Stimulated activated naive CD8-positive, alpha-beta T cell treated with anti-CD3 and anti-CD28 coated beads, Interleukin-15, Interleukin-2, amounts not matched to agents 100 ng/mL and 50 ng/mL, for 24 hours (primary cell): ENCODE data around the gene SYNE4.
"Not testable (repeated sequence)": the region's sequence is repeated elsewhere in the genome, so short reads cannot be mapped to it uniquely, and the experiment has no call there.

ENCODE experiments used
- H3K27ac Mint-ChIP-seq: one replicate; pipeline ENCODE4 v1.8.0; 2021; ENCODE audit warnings: mild to moderate bottlenecking, mixed read lengths
- H3K27me3 Mint-ChIP-seq: one replicate; pipeline ENCODE4 v1.8.0; 2021; ENCODE audit warnings: mixed read lengths
- H3K36me3 Mint-ChIP-seq: one replicate; pipeline ENCODE4 v1.8.0; 2021; ENCODE audit warnings: low read depth, mixed read lengths
- H3K4me1 Mint-ChIP-seq: one replicate; pipeline ENCODE4 v1.8.0; 2021; ENCODE audit warnings: low read depth, mixed read lengths
- H3K4me3 Mint-ChIP-seq: one replicate; pipeline ENCODE4 v1.8.0; 2021; ENCODE audit warnings: mild to moderate bottlenecking, mixed read lengths
- H3K9me3 Mint-ChIP-seq: one replicate; pipeline ENCODE4 v1.8.0; 2021; ENCODE audit warnings: mixed read lengths

The SYNE4 gene

GRCh38 chr19:35986664-35987570 is 21.7 kb downstream of the SYNE4 start:
- peak overlapping the region; percentile 71 for H3K4me3 Mint-ChIP-seq
- peaks cover 33% of the 10 kb centered on the region for H3K27me3 Mint-ChIP-seq
- H3K4me1 Mint-ChIP-seq, result peaks cover 8% of the 10 kb centered on the region
- H3K27ac Mint-ChIP-seq, result no peak overlapping the region
- H3K9me3 Mint-ChIP-seq, result no peaks in the 10 kb centered on the region
- no peaks in the 10 kb centered on the region for H3K36me3 Mint-ChIP-seq

- peaks cover 36% of the 10 kb centered on the region for H3K27me3 Mint-ChIP-seq
- H3K4me1 Mint-ChIP-seq, result peaks cover 8% of the 10 kb centered on the region
- H3K27ac Mint-ChIP-seq, result no peak overlapping the region
- H3K9me3 Mint-ChIP-seq, result no peaks in the 10 kb centered on the region
- H3K4me3 Mint-ChIP-seq, result peak overlapping the region; percentile 40
- no peaks in the 10 kb centered on the region for H3K36me3 Mint-ChIP-seq
Observed at GRCh38 chr19:35986111-35986510, 22.5 kb downstream of the SYNE4 start.

GRCh38 chr19:35983177-35983576 is 25.4 kb downstream of the SYNE4 start:
- Mint-ChIP-seq H3K4me1 (peaks cover 8% of the 10 kb centered on the region), H3K27me3 (peaks cover 43% of the 10 kb centered on the region), H3K9me3 (no peaks in the 10 kb centered on the region), H3K27ac (no peak overlapping the region), H3K36me3 (no peaks in the 10 kb centered on the region), H3K4me3 (no peak overlapping the region)

GRCh38 chr19:35980997-35981396 is 27.6 kb downstream of the SYNE4 start:
- not testable (repeated sequence) for H3K36me3 Mint-ChIP-seq, H3K4me1 Mint-ChIP-seq, H3K4me3 Mint-ChIP-seq, H3K27ac Mint-ChIP-seq, H3K9me3 Mint-ChIP-seq
- H3K27me3 Mint-ChIP-seq, result peaks cover 29% of the 10 kb centered on the region

- Mint-ChIP-seq H3K9me3 (no peaks in the 10 kb centered on the region), H3K4me3 (no peak overlapping the region), H3K27me3 (peaks cover 23% of the 10 kb centered on the region), H3K36me3 (no peaks in the 10 kb centered on the region), H3K27ac (no peak overlapping the region), H3K4me1 (no peaks in the 10 kb centered on the region)
Observed at GRCh38 chr19:35978832-35979365, 29.7 kb downstream of the SYNE4 start.

GRCh38 chr19:35978271-35978670 is 30.3 kb downstream of the SYNE4 start:
- Mint-ChIP-seq H3K36me3 (no peaks in the 10 kb centered on the region), H3K9me3 (no peaks in the 10 kb centered on the region), H3K27ac (no peak overlapping the region), H3K27me3 (peaks cover 23% of the 10 kb centered on the region), H3K4me3 (no peak overlapping the region), H3K4me1 (no peaks in the 10 kb centered on the region)

GRCh38 chr19:35977446-35978222 is 31.0 kb downstream of the SYNE4 start:
- Mint-ChIP-seq H3K27me3 (peaks cover 23% of the 10 kb centered on the region), H3K27ac (no peak overlapping the region), H3K36me3 (no peaks in the 10 kb centered on the region), H3K9me3 (no peaks in the 10 kb centered on the region), H3K4me1 (no peaks in the 10 kb centered on the region), H3K4me3 (no peak overlapping the region)

GRCh38 chr19:35975608-35976214 is 32.9 kb downstream of the SYNE4 start:
- Mint-ChIP-seq H3K9me3 (no peaks in the 10 kb centered on the region), H3K27ac (no peak overlapping the region), H3K27me3 (peaks cover 17% of the 10 kb centered on the region), H3K4me3 (no peak overlapping the region), H3K36me3 (no peaks in the 10 kb centered on the region), H3K4me1 (no peaks in the 10 kb centered on the region)

GRCh38 chr19:35973487-35973886 is 35.1 kb downstream of the SYNE4 start:
- Mint-ChIP-seq H3K4me1 (no peaks in the 10 kb centered on the region), H3K27me3 (peaks cover 7% of the 10 kb centered on the region), H3K27ac (no peak overlapping the region), H3K9me3 (no peaks in the 10 kb centered on the region), H3K4me3 (no peak overlapping the region), H3K36me3 (no peaks in the 10 kb centered on the region)

GRCh38 chr19:35966771-35967170 is 41.8 kb downstream of the SYNE4 start:
- H3K4me1 Mint-ChIP-seq, result no peaks in the 10 kb centered on the region
- peaks cover 8% of the 10 kb centered on the region for H3K27me3 Mint-ChIP-seq
- no peaks in the 10 kb centered on the region for H3K36me3 Mint-ChIP-seq
- H3K9me3 Mint-ChIP-seq, result no peaks in the 10 kb centered on the region
- no peak overlapping the region for H3K27ac Mint-ChIP-seq
- H3K4me3 Mint-ChIP-seq, result no peak overlapping the region

- H3K4me1 Mint-ChIP-seq, result peaks cover 13% of the 10 kb centered on the region
- no peaks in the 10 kb centered on the region for H3K9me3 Mint-ChIP-seq
- H3K27ac Mint-ChIP-seq, result no peak overlapping the region
- peaks cover 16% of the 10 kb centered on the region for H3K27me3 Mint-ChIP-seq
- no peak overlapping the region for H3K4me3 Mint-ChIP-seq
- H3K36me3 Mint-ChIP-seq, result no peaks in the 10 kb centered on the region
Observed at GRCh38 chr19:35963514-35963913, 45.1 kb downstream of the SYNE4 start.

GRCh38 chr19:35960432-35960972 is 48.1 kb downstream of the SYNE4 start:
- Mint-ChIP-seq H3K27me3 (peaks cover 16% of the 10 kb centered on the region), H3K4me1 (peaks cover 22% of the 10 kb centered on the region), H3K36me3 (no peaks in the 10 kb centered on the region), H3K4me3 (peak overlapping the region; percentile 5), H3K27ac (no peak overlapping the region), H3K9me3 (peaks cover 4% of the 10 kb centered on the region)

- H3K27ac Mint-ChIP-seq, result no peak overlapping the region
- peaks cover 25% of the 10 kb centered on the region for H3K4me1 Mint-ChIP-seq
- H3K36me3 Mint-ChIP-seq, result no peaks in the 10 kb centered on the region
- H3K9me3 Mint-ChIP-seq, result peaks cover 4% of the 10 kb centered on the region
- peaks cover 16% of the 10 kb centered on the region for H3K27me3 Mint-ChIP-seq
- H3K4me3 Mint-ChIP-seq, result no peak overlapping the region
Observed at GRCh38 chr19:35959968-35960320, 48.7 kb downstream of the SYNE4 start.

- Mint-ChIP-seq H3K9me3 (peaks cover 4% of the 10 kb centered on the region), H3K4me3 (peak overlapping the region; percentile 13), H3K27ac (no peak overlapping the region), H3K4me1 (peaks cover 27% of the 10 kb centered on the region), H3K36me3 (no peaks in the 10 kb centered on the region), H3K27me3 (peaks cover 16% of the 10 kb centered on the region)
Observed at GRCh38 chr19:35959040-35959967, 49.3 kb downstream of the SYNE4 start.
